NCI-H1694 treated with DMSO at 0.1 percent for 48 hours (cell line): ENCODE measurements around the gene ALG12.

Source experiments
- DNase-seq: peaks from one replicate; lab custom pipeline; 2025; lab: John Stamatoyannopoulos, UW

Gene ALG12

DNA sequence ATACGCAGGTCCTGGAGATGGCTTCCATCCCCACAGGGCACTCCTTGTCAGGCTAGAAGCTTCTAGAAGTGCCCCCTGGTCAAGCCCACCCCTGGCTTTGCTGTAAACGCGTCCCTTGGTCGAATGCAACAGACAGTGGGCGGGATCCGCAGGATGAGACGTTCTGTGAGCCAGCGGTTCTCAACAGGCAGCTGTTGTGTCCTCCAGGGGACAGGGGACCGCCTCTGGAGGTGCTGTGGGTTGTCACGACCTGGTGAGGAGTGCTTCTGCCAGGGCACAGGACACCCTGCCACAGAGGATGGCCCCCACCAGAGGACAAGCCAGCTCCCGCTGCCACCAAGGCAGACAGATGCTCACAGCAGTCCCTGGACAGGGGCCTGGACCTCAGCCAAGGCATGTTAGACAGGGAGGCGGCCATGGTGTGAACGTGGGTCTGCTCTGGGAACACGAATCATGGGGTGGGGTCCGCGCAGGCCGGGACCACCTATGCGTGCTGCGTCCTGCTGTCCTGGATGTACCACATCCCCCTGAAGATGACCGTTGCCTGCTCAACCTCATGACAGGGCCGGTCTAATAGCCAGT is 11.8 kb upstream of the ALG12 start:
- DNase-seq = no peak

DNA sequence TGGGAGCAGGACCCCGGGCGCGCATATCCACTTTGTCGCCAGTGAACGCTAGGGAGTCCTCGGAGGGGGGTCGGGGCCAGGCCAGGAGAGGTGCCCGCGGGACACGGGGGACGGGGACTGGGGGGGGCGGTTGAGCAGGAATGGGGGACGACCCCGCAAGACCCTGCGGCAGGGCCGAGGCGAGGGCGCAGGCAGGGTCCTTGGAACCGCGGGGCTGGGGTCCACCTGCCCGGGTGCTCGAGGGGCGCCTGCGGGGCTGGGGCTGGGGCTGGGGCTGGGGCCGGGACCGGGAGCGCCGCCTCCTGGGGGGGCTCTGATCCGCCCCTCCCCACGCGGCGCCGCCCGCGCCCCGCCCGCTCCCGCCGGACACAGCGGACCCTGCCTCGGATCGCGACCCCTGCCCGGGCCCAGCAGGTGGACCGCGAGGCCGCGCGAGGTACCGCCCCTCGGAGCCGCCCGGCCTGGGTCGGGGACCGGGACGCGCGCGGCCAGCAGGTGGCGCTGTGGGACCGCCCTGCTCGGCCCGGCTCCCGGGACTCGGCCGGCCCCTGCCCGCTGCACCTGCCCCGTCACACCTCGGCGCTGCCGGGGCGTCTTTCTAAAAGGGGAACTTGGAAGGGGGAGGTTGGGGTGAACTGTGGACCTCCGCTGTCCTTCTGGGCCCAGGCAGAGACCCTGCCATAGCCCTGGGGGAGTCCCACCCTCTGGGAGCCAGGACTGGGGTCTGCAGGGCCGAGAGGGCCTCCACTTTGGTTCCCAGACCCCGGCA is 11.2 kb upstream of the ALG12 start:
- peak; percentile 14 for DNase-seq

DNA sequence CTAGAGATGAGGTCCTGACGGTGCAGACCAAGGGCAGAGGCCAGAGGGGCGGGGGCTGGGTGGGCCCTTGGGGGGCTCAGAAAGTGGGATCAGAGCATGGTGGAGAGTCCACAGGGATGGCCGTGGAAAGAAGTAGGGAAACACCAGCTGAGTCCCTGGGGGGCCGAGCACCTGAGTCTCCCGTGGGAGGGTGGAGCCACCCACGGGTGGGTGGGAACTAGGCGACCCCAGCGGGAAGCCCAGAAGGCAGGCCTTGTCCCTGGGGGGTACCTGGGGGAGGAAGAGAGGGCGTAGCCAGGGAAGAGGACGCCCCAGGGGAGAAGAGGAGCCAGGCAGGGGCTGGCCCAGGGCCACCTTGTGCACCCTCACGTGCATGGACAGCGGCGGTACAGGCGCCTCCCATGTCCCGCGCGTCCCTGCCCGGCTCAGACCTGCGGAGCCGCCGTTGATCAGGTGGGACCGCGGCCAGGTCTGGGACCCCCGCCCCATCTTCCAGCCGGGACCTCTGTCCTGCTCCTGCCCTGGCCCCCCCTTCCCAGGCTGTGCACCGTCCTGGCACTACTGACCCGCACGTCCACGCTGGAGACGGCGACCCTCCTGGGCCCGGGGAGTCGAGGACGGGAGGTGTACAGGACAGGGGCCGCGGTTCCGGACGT is 10.4 kb upstream of the ALG12 start:
- DNase-seq = no peak

DNA sequence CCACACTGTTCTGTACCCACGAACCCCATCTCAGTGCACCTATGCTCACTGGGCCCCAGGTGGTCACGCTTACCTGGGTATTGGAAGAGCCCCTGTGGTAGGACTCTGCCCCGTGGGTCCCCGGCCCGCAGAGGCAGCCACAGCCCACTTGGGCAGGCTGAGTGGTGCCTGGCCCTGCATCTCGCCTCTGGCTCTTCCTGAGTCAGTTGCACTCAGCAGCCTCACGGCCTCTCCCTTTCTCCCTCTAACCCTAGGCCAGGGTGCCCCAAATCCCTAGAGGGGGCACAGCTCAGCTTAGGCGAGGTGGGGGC is 9.9 kb upstream of the ALG12 start:
- no peak for DNase-seq

DNA sequence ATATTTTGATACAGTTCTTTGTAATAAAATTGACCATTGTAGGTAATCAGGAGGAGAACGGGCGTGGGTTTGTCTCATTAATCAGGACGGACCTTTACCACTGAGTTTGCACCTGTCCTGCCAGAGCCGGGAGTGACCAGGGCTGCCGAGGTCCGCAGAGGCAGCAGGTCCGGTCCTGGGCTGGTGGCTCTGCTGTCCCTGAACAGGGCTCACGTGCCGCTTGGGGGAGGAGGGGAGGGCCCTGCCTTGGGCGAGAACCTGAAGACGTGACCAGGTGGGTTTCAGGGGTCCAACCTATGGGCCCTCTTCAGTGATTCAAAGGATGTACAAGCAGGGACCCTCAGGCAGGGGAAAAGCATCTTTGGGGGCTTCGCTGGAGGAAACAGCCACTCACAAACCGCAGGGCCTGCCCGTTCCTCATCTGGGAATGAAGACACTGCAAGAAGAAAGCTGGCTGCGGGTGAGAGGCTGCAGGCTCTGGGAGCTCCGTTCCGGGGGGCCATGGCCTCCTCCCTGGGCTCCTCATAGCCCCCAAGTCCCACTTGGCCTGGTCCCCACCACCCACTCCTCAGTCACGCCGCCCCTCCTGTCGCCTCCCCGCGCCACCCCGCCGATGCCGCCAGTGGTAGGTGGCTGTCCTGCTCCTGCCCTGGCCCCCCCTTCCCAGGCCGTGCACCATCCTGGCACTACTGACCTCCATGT is 9.4 kb upstream of the ALG12 start:
- DNase-seq = no peak

DNA sequence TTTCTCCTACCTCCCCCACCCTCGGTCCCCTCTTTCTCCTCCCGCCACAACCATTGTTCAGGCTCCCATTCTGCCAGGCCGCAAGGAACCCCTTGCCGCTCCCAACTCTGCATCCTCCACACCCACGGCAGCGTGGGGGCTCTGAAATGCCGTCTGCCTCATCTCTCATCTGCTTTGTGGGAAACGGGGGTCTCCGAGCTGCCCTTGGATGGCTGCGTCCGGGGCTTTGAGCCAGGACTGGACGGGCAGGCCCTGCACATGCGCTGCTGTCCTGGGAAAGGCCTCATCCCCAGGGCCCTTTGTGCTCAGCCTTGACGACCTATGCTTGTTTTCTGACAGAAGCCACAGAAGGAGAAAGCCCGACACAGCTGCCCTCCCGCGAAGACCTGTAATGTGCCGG is 8.7 kb upstream of the ALG12 start:
- DNase-seq = no peak

DNA sequence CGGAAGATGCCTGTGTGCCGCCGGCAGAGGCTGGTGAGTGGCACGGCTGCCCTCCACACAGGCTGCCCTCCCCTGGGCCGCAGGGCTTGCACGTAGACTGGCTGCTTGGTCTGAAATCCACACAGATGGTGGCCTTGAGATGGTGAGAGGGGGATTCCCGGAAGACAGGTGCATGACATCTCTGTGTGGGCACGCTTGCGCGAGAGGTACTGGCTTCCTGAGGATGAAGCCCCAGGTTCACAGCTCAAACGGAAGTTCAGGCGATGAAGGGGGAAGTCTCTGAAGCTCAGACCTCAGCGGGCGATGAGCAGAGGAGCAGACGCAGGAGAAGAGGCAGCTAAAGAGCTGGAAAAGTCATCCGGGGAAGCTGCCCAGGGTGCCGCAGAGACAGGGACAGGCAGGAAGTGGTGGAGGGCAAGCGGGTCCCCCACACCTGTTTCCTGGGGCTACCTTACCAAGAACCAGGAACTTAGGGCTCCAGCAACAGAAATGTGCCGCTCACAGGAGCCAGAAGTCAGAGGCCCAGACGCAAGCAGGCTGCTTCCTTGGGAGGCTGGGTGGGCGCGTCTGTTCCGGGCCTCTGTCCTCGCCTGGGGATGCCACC is 7.4 kb upstream of the ALG12 start:
- DNase-seq = no peak

DNA sequence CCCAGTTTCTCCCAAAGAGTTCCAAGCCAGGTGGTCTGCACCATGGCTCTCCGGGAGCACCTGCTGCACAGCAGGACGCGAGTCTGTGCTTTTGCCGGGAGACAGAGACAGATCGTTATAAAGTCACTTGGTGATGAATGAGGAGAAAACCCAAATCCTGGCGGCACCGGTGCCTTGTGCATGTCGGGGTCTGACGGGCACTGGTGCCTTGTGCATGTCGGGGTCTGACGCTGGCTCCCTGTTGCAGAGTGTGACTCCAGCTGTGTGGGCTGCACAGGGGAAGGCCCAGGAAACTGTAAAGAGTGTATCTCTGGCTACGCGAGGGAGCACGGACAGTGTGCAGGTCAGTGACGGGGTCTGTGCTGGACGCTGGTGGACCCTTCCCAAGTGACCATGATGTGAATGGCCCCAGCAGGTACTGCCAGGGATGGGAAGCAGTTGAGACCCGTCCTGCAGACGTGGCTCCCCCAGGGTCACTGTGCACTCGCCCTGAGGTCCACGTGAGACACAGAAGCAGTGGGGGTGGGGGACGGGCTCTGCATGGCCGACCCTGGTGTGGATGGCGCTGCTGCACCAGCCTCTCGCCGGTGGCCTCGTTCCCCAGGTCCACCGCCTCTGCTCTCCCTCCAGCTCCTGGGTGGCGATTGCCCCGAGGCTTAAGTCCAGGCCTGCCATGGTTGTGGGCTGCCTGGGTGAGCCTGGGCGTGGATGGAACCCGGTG is 6.0 kb upstream of the ALG12 start:
- no peak for DNase-seq

DNA sequence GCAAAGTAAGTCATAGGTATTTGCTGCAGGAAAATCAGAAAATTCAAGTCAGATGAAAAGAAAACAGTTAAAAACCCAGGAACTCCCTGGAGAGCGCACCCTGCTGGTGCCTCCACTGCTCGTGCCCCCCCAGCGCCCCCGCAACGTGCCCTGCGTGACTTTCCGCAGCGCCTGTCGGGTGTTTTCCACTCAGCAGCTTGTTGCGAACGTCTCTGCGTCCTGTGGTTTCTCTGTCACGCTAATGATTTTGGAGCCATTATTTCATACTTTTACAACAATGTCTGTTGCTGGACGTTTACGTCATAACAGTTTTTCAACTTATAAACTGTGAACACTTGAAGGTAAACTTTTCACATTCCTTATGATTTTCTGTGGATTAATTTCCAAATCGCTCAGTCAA is 5.2 kb upstream of the ALG12 start:
- DNase-seq = no peak

DNA sequence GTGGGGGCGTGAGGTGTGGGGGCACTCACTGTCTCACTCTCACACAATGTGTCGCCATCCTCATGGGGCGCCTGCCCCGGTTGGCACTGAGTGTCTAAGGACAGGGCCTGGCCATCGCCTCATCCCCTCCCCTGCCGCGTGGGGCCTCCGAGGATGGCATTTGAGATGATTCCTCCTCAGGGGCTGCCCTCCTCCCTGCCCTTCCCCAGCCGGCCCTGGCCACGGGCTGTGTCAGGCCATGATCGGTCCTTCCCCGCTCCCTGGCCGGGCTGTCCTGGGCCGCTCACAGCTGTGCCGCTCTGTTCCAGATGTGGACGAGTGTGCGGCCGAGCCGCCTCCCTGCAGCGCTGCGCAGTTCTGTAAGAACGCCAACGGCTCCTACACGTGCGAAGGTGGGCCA is 4.7 kb upstream of the ALG12 start:
- no peak for DNase-seq

DNA sequence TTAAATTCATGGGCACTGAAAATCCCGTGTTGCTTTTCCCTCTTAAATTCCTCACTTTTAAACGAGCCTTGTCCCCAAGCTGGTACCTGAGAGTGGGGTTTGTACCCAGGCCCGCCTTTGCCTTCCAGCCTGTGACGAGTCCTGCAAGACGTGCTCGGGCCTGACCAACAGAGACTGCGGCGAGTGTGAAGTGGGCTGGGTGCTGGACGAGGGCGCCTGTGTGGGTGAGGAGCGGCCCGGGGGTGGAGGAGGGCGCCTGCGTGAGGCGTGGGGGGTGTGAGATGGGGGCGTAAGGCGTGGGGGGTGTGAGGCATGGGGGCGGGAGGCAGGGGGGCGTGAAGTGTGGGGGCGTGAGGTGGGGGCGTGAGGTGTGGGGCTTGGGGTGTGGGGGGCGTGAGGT is 4.2 kb upstream of the ALG12 start:
- no peak for DNase-seq

DNA sequence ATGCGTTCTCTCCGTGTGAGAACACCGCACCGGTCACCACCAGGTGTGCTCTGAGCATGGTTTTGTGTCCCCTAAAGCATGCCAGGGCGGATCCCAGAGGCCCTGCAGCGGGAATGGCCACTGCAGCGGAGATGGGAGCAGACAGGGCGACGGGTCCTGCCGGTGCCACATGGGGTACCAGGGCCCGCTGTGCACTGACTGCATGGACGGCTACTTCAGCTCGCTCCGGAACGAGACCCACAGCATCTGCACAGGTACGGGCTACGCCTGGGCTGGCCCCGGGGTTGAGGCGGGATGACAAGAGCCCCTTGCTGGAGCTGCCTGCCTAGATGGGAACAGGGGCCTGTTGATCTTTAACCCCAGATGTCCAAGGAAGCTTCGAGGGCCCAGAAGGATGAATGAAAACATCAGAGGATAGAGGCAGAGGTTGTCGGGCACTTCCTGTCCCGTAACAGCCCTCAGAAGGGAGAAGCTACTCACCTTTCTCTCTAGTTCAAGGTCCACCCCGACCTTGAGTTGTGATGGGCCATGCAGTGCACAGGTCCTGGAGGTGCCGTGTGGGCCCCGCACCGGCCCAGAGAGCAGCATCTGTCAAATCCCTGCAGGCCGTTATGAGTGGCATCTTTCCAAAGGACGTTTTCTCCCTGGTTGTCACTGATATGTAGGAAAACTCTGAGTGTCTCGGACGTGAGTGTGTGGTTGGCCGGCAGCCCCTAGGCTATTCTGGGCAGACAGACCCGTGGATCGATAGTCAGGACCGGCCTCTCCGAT is 3.5 kb upstream of the ALG12 start:
- DNase-seq = no peak

DNA sequence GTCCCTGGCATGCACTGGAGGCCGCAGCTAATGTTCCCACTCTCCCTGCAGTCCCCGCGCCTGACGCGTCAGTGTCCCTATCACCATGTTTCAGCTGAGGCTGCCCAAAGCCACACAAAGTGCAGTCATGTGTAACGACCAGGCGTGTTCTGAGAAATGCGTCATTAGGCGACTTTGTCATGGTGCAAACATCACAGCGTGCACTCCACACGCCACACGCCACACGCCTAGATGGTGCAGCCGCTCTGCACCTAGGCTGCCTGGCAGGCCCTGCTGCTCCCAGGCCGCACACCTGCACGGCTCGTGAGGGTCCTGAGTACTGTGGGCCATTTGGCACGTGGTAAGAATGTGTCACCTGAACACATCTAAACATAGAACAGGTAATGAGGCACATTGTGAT is 2.6 kb upstream of the ALG12 start:
- DNase-seq = no peak

DNA sequence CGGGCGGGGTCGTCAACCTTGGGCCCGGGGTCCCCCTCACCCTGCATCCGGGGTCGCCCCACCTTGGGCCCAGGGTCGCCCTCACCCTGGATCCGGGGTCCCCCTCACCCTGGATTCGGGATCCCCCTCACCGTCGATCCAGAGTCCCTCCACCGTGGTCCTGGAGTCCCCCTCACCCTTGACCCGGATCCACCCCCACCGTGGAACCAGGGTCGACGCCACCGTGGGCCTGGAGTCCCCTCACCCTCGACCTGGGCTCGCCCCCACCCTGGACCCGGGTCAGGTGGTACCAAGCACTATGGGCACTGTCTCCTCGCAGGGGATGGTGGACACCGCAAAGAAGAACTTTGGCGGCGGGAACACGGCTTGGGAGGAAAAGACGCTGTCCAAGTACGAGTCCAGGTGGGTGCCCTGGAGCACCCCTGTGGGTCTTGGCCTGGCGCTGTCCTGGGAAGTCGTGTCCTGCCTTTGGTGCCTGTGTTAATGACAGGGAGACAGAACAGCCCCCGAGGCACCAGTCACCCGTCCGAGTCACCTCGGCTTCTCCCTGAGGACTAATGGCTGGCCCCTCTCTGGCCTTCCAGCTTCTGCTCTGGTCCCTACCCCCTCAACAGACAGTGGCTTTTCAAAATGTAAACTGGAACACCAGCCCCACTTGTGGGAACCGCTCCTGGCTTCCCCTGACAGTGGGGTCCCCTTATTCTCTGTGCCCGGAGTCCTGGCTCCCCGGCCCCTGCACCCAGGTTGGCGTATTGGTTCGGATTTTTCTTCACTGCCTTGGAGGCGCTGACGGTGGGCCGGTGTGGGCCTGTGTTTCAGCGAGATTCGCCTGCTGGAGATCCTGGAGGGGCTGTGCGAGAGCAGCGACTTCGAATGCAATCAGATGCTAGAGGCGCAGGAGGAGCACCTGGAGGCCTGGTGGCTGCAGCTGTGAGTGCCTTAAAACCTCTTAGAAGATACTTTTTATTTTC is 958 bp upstream of the ALG12 start:
- DNase-seq = no peak

DNA sequence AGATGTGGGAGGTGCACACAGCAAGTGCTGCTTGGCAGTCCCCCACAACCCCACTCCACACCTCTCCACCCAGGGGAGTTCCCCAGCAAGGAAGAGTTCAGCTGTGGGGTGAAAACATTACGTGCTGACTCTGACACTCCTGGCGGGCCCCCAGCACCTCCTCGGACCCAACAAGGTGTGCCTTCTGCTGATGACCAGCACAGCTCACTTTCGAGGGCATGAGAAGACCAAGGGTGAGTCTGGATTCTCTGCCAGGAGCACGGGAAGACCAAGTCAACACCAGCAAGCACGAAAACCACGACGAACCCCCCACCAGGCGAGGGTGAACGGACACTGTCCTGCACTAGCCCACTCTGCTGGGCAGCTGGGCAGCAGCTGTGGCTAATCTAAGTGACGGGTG is 1.4 kb downstream of the ALG12 start:
- no peak for DNase-seq

DNA sequence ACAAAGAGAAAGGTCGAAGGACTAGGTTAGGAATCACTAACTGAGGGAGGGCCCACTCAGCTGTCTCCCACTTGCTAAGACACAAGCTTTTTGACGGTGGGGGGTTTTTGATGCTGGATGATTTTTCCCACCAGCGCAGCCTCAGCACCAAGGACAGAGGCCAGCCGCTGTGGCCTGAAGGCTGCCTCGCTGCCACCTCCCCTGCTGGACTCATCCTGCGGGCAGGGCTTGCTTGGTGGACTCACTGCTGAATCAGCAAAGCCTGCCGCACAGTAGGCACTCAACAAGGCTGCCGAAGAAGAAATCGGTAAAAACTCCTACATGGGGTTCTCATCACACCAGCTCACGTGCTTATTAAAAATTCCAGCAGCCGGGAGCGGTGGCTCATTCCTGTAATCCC is 2.6 kb downstream of the ALG12 start:
- DNase-seq = no peak

DNA sequence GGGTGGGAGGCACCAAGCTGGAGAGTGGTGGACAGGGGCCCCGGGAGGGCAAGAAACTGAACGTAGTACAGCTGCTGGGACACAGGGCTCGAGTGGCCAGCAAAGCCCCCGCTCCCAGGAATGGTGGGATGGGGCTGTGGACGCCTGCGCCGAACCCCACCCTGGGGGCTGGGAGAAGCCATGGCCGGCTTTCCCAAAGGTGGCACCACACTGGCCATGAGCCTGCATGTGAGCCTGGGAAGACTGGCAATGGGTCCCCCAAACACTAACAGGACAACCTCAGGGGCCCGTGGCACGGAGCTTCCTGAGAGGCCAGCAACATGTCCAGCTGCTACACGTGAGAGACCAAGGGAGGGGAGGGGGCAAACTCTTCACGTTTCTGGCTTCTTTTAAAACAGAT is 4.0 kb downstream of the ALG12 start:
- no peak for DNase-seq

DNA sequence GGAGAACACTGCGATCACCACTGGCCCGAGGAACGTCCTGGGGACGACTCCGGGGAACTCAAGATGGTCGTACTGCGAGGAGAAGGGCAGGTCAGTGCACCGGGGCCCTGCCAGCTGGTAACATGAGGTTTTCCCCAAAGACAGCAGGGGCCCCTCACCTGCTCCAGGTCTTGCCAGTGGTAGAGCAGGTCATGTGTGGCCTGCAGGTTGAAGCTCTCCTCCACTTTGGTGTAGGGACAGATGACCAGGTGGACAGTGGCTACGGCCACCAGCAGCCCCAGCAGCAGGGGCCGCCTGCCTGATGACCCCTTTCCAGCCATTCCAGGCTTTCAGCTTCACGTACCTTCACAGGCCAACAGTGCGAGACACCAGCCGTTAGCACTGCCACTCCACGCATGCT is 4.8 kb downstream of the ALG12 start:
- DNase-seq = no peak

DNA sequence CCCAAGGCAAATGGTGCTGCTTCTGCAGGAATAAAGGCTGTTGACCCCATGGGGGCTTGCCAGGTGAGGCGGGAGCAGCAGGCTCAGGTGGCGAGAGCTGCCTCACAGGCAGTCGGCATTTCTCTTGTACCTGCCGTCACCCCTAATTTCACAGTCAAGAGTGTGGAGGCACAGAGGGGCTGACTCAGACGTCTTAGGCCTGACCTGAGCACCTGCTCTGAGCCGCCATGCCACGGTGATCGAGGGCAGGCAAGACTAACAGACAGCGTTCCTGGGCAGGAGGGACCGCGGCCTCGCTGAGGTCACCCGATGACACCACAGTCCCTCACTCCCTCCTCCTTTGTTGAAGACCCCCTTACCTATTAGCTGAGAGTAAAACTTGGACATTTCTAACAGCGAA is 5.2 kb downstream of the ALG12 start:
- no peak for DNase-seq
